ENCODE measurements around the gene ABHD8. TPM values are rescaled to one million over a fixed set of nuclear protein-coding genes. Genes with fewer than 3 reads are reported as not detected.
A peak's percentile ranks its signal among the peaks of the same experiment; 100 is the strongest.

Gene ABHD8
- total RNA-seq, 1 experiment from 2014 or later, result 5.2 TPM

DNA sequence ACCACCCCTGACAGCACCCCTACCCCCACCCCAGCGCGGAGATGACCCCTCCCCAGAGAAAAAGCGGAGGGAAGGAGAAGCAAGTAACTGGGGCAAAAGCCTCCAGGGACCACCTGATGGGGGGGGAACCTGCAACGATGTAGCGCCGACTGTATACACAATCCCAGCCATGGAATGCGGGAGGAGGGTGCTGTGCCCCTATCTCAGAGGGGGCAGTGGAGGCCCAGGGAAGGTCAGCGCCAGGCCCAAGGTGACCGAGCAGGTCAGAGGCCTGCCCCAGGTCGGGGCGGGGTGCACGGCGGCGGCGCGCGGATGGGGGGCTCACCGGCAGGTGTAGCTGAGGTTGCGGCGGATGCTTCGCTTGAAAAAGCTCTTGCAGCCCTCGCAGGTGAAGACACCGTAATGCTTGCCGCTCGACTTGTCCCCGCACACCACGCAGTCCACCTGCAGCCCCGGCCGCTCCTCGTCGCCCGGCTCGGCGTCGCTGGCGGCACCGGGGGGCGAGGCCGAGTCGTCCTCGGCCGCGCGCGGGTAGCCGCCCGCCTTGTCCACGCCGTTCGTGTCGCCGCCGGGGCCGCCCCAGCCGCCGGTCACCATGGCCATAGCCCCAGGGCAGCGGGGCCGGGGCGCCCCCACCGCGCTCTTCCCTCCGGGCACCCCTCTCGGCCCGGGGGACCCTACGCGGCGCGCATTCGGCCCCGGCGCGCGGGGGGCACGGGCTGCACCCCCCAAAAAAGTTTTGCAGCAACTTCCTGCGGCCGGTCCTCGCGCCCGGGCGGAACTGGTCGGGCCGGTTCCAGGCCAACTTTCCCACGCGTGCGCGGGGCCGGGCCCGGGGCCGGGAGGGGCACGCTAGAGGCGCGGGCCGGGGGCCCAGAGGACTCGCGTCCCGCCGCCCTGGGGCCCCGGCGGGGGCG lies 58.3 kb downstream of the ABHD8 start:
- CTCF ChIA-PET, result no interaction called here
- no peak; the same call in 1 of the 2 replicates for TF ChIP-seq ZFX (IDR thresholded peaks at IDR 0.05)
- TF ChIP-seq YY1 (IDR thresholded peaks at IDR 0.05; ENCODE audit: extremely low read depth, insufficient replicate concordance, low read depth, low read length), result no peak
- TF ChIP-seq, protein P1, sequence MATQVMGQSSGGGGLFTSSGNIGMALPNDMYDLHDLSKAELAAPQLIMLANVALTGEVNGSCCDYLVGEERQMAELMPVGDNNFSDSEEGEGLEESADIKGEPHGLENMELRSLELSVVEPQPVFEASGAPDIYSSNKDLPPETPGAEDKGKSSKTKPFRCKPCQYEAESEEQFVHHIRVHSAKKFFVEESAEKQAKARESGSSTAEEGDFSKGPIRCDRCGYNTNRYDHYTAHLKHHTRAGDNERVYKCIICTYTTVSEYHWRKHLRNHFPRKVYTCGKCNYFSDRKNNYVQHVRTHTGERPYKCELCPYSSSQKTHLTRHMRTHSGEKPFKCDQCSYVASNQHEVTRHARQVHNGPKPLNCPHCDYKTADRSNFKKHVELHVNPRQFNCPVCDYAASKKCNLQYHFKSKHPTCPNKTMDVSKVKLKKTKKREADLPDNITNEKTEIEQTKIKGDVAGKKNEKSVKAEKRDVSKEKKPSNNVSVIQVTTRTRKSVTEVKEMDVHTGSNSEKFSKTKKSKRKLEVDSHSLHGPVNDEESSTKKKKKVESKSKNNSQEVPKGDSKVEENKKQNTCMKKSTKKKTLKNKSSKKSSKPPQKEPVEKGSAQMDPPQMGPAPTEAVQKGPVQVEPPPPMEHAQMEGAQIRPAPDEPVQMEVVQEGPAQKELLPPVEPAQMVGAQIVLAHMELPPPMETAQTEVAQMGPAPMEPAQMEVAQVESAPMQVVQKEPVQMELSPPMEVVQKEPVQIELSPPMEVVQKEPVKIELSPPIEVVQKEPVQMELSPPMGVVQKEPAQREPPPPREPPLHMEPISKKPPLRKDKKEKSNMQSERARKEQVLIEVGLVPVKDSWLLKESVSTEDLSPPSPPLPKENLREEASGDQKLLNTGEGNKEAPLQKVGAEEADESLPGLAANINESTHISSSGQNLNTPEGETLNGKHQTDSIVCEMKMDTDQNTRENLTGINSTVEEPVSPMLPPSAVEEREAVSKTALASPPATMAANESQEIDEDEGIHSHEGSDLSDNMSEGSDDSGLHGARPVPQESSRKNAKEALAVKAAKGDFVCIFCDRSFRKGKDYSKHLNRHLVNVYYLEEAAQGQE (IDR thresholded peaks at IDR 0.05; ENCODE audit: low read depth), result no peak
- no peak for TF ChIP-seq TCF7L2 (IDR thresholded peaks at IDR 0.05; ENCODE audit: borderline replicate concordance, extremely low read depth, insufficient read depth, insufficient read length)
- TF ChIP-seq, protein P2, sequence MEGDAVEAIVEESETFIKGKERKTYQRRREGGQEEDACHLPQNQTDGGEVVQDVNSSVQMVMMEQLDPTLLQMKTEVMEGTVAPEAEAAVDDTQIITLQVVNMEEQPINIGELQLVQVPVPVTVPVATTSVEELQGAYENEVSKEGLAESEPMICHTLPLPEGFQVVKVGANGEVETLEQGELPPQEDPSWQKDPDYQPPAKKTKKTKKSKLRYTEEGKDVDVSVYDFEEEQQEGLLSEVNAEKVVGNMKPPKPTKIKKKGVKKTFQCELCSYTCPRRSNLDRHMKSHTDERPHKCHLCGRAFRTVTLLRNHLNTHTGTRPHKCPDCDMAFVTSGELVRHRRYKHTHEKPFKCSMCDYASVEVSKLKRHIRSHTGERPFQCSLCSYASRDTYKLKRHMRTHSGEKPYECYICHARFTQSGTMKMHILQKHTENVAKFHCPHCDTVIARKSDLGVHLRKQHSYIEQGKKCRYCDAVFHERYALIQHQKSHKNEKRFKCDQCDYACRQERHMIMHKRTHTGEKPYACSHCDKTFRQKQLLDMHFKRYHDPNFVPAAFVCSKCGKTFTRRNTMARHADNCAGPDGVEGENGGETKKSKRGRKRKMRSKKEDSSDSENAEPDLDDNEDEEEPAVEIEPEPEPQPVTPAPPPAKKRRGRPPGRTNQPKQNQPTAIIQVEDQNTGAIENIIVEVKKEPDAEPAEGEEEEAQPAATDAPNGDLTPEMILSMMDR (IDR thresholded peaks at IDR 0.05 in 2 of 3, conservative IDR thresholded peaks at IDR 0.05 in 1 of 3; ENCODE audit: borderline replicate concordance in 1 of 3, insufficient read depth in 1 of 3, low read depth in 2 of 3, low read length in 2 of 3), result no peak
- TF ChIP-seq SRF (IDR thresholded peaks at IDR 0.05; ENCODE audit: low read depth), result no peak
- TF ChIP-seq, protein P3, sequence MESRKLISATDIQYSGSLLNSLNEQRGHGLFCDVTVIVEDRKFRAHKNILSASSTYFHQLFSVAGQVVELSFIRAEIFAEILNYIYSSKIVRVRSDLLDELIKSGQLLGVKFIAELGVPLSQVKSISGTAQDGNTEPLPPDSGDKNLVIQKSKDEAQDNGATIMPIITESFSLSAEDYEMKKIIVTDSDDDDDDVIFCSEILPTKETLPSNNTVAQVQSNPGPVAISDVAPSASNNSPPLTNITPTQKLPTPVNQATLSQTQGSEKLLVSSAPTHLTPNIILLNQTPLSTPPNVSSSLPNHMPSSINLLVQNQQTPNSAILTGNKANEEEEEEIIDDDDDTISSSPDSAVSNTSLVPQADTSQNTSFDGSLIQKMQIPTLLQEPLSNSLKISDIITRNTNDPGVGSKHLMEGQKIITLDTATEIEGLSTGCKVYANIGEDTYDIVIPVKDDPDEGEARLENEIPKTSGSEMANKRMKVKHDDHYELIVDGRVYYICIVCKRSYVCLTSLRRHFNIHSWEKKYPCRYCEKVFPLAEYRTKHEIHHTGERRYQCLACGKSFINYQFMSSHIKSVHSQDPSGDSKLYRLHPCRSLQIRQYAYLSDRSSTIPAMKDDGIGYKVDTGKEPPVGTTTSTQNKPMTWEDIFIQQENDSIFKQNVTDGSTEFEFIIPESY (IDR thresholded peaks at IDR 0.05; ENCODE audit: extremely low read depth, insufficient replicate concordance, low read length), result no peak
- TF ChIP-seq POLR2AphosphoS5 (IDR thresholded peaks at IDR 0.05; ENCODE audit: low read depth, low read length), result no peak
- TF ChIP-seq ZNF274 (IDR thresholded peaks at IDR 0.05; ENCODE audit: low read depth, low read length), result no peak
- TF ChIP-seq EGR1 (IDR thresholded peaks at IDR 0.05; ENCODE audit: low read depth), result no peak
- TF ChIP-seq CEBPB (IDR thresholded peaks at IDR 0.05; ENCODE audit: low read depth), result no peak
- no peak for TF ChIP-seq ELF1 (IDR thresholded peaks at IDR 0.05; ENCODE audit: borderline replicate concordance, low read depth)
- no peak for TF ChIP-seq RAD21 (IDR thresholded peaks at IDR 0.05; ENCODE audit: low read depth)
- TF ChIP-seq POLR2A (IDR thresholded peaks at IDR 0.05; ENCODE audit: borderline replicate concordance, extremely low read depth, insufficient read depth, insufficient read length), result no peak
- no peak for TF ChIP-seq SP1 (IDR thresholded peaks at IDR 0.05; ENCODE audit: low read depth)
- TF ChIP-seq, protein P4, sequence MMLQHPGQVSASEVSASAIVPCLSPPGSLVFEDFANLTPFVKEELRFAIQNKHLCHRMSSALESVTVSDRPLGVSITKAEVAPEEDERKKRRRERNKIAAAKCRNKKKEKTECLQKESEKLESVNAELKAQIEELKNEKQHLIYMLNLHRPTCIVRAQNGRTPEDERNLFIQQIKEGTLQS (IDR thresholded peaks at IDR 0.05), result no peak
- TF ChIP-seq JUND (IDR thresholded peaks at IDR 0.05), result no peak
- TF ChIP-seq, protein P5, sequence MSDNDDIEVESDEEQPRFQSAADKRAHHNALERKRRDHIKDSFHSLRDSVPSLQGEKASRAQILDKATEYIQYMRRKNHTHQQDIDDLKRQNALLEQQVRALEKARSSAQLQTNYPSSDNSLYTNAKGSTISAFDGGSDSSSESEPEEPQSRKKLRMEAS (IDR thresholded peaks at IDR 0.05), result no peak

More for the DNA sequence above, 58.3 kb downstream of the ABHD8 start:
- Histone ChIP-seq H4K20me1 (ENCODE audit: insufficient read depth) (no peaks in the 10 kb centered on the region), H3K4me2 (ENCODE audit: low read length) (peak overlapping the region; percentile 99), H3K4me1 (ENCODE audit: control insufficient read depth in 1 of 2, insufficient read depth in 2 of 2, low read length in 2 of 2) (peaks cover 50 to 70% of the 10 kb centered on the region in 2 experiments), H3K27ac (ENCODE audit: low read depth, low read length) (peak overlapping the region; percentile 91), H3K36me3 (ENCODE audit: control insufficient read depth in 1 of 2, insufficient read depth in 2 of 2, low read length in 2 of 2) (peaks cover 0 to 3% of the 10 kb centered on the region in 2 experiments; a peak in 1 of 4 replicates), H3K79me2 (ENCODE audit: insufficient read depth, low read length) (peaks cover 47% of the 10 kb centered on the region), H3K4me3 (replicated peaks in 1 of 2; ENCODE audit: low read depth in 1 of 2, low read length in 2 of 2) (peak overlapping the region; percentile 87 to 94), H3K9ac (ENCODE audit: low read length) (peak overlapping the region; percentile 86), H2AFZ (ENCODE audit: low read depth, low read length, poor library complexity, severe bottlenecking) (no peak overlapping the region), H3K27me3 (ENCODE audit: insufficient read depth, low read length) (no peaks in the 10 kb centered on the region), H3K9me3 (ENCODE audit: control insufficient read depth in 1 of 2, insufficient read depth in 1 of 2, low read depth in 1 of 2, low read length in 2 of 2) (no peaks in the 10 kb centered on the region), H3K9me2 (ENCODE audit: insufficient read depth) (no peaks in the 10 kb centered on the region)
- ChIA-PET POLR2A (interaction anchor here (0.9 to 1.7 kb wide), 2 partner anchors 10 to 64 kb away, joined by 5 to 7 read pairs; partner anchors contain the start of gene DDA1), RAD21 (ENCODE audit: low non-redundant PET in 1 of 2, low total read pairs in 2 of 2, uncharacterized antibody in 2 of 2, unreplicated experiment in 2 of 2) (interaction anchor here in 1 of 2 experiments (0.5 kb wide), 1 partner anchor 192 kb away, joined by 3 read pairs; no protein-coding TSS in a partner anchor)
- no TSS peak for BruUV-seq (replicated peaks)
- DNase-seq (ENCODE audit: low read depth, low spot score) (no peak), ATAC-seq (no peak)
- intact Hi-C loops (cut with micrococcal nuclease), result loop anchor here (1.0 kb wide), 1 partner anchor 19 kb away; the partner anchor contains the start of gene OCEL1

Measured in HCT116 (cell line).